Right cardiac atrium (tissue), 5 donors: ENCODE data around the gene TCEAL8. TPM values are rescaled to one million over a fixed set of nuclear protein-coding genes. Genes with fewer than 3 reads are reported as not detected.

ENCODE experiments used
- ATAC-seq, 2 donors: fragments of 200-7000 bp; cut with Tn5 transposase; one replicate each; pipeline versions ENCODE4 v1.8.0 to v1.9.1; 2020; ENCODE audit warnings: moderate library complexity in 2 of 2, mild to moderate bottlenecking in 1 of 2
- DNase-seq, 3 donors: peaks; one replicate each; pipeline ENCODE4 v3.0.0-alpha.2; 2020
- H3K27ac ChIP-seq: one replicate; pipeline ENCODE4 v1.5.1; 2013; ENCODE audit warnings: mild to moderate bottlenecking, low read length, control low read depth, moderate library complexity
- H3K27me3 ChIP-seq: one replicate; pipeline ENCODE4 v1.6.1; 2013; ENCODE audit not compliant: control insufficient read depth, insufficient read depth
- H3K4me1 ChIP-seq: one replicate; pipeline ENCODE4 v1.6.1; 2013; ENCODE audit warnings: low read length; ENCODE audit not compliant: control insufficient read depth, insufficient read depth
- H3K4me3 ChIP-seq: one replicate; pipeline ENCODE4 v1.5.1; 2013; ENCODE audit warnings: low read length, control low read depth
- H3K9me3 ChIP-seq: one replicate; pipeline ENCODE4 v1.6.1; 2013; ENCODE audit warnings: low read length; ENCODE audit not compliant: control insufficient read depth
- WGBS: extraction: QIAGEN DNeasy Blood & Tissue Kit; methylation state at CpG from one replicate; pipeline ENCODE4 v1.1.7; 2013; 5-methylcytosine and 5-hydroxymethylcytosine counted together
- intact Hi-C, 4 donors: fragments of 100-400 bp; cut with DNase I; formaldehyde crosslinking; loops; one replicate each; pipeline versions ENCODE4 v1.11.0 to v1.14.0; 2022 to 2023
- polyA plus RNA-seq: library from polyadenylated mRNA; stranded (reverse); fragments of 200-250 nt; gene quantifications from one replicate; pipeline ENCODE4 v1.2.3, GENCODE V29; 2013
- total RNA-seq, 4 donors: library from RNA; stranded (reverse); fragmentation: NEBNext Ultra II Directional; extraction: Animal tissue kit (Norgen Biotek cat#: 25700); gene quantifications; one replicate each; pipeline ENCODE4 v1.2.1, GENCODE V29; 2021
- donor health status: healthy with polysubstance abuse.
- donor health status: DM: no; HTN: yes; CAD: no.
- donor health status: DM: no; HTN: no; CAD: no.
- donor health status: DM: no; HTN: yes; CAD: no; lungs with severe emphysema.
- donor health status: DM: yes; HTN: yes; CAD: no.

The TCEAL8 gene
- total and polyA plus RNA-seq, 5 donors = 57.1 to 96.8 (median 62.2) TPM

GRCh38 chrX:103215425-103215991 lies 39.4 kb downstream of the TCEAL8 start:
- peak overlapping the region; percentile 68 for H3K27ac ChIP-seq
- H3K27me3 ChIP-seq = no peaks in the 10 kb centered on the region
- intact Hi-C loops = no loop called here
- H3K4me1 ChIP-seq = no peaks in the 10 kb centered on the region
- WGBS = 11% methylated on average over 34 of the region's 39 CpGs
- H3K9me3 ChIP-seq = no peaks in the 10 kb centered on the region
- peak overlapping the region; percentile 78 for H3K4me3 ChIP-seq
- DNase-seq (peak; percentile 27 to 82 (median 59)), ATAC-seq (peak; percentile 67 to 69)

GRCh38 chrX:103214870-103215424 lies 40.0 kb downstream of the TCEAL8 start, which contains the start of gene BEX4:
TSS of gene BEX4 (plus strand) at chrX:103215108. CDS start at chrX:103216154, 1,046 bp downstream.
- under 1% methylated on average over 45 of the region's 45 CpGs for WGBS
- H3K9me3 ChIP-seq = no peaks in the 10 kb centered on the region
- intact Hi-C loops = loop anchor here in 1 of 4 donors (5.0 kb wide), 1 partner anchor 37 kb away; no protein-coding TSS in a partner anchor
- ATAC-seq (peak; percentile 99), DNase-seq (peak; percentile 83 to 94 (median 92))
- H3K27ac ChIP-seq = peak within 1 kb of the TSS; percentile 68
- H3K4me1 ChIP-seq = no peaks in the 10 kb centered on the region
- no peaks in the 10 kb centered on the region for H3K27me3 ChIP-seq
- H3K4me3 ChIP-seq = peak within 1 kb of the TSS; percentile 78

- no peak for DNase-seq
- 77% methylated on average over 8 of the region's 8 CpGs for WGBS
- no peak for ATAC-seq
- no peaks in the 10 kb centered on the region for H3K27me3 ChIP-seq
- H3K27ac ChIP-seq = no peak overlapping the region
- intact Hi-C loops = loop anchor here in 1 of 4 donors (5.0 kb wide), 1 partner anchor 39 kb away; no protein-coding TSS in a partner anchor
- no peaks in the 10 kb centered on the region for H3K4me1 ChIP-seq
- H3K9me3 ChIP-seq = no peaks in the 10 kb centered on the region
- H3K4me3 ChIP-seq = no peak overlapping the region
Measured at GRCh38 chrX:103212749-103213457, 42.1 kb downstream of the TCEAL8 start.

GRCh38 chrX:103211012-103211715 lies 43.8 kb downstream of the TCEAL8 start:
- no peak for ATAC-seq
- WGBS = 27% methylated on average over 7 of the region's 7 CpGs
- peak in 2 of 3 donors; percentile 15 to 44 for DNase-seq
- Histone ChIP-seq H3K9me3 (no peaks in the 10 kb centered on the region), H3K4me1 (no peaks in the 10 kb centered on the region), H3K27me3 (no peaks in the 10 kb centered on the region), H3K4me3 (no peak overlapping the region), H3K27ac (no peak overlapping the region)
- intact Hi-C loops = loop anchor here in 1 of 4 donors (5.0 kb wide), 1 partner anchor 41 kb away; no protein-coding TSS in a partner anchor

- ATAC-seq = no peak
Measured at GRCh38 chrX:103210056-103210455, 44.9 kb downstream of the TCEAL8 start.

More at GRCh38 chrX:103210056-103210455, 44.9 kb downstream of the TCEAL8 start:
- no peaks in the 10 kb centered on the region for H3K27me3 ChIP-seq
- 85% methylated on average over 5 of the region's 5 CpGs for WGBS
- DNase-seq = no peak
- no peaks in the 10 kb centered on the region for H3K4me1 ChIP-seq
- H3K9me3 ChIP-seq = no peaks in the 10 kb centered on the region
- intact Hi-C loops = loop anchor here in 1 of 4 donors (5.0 kb wide), 1 partner anchor 42 kb away; no protein-coding TSS in a partner anchor
- H3K4me3 ChIP-seq = no peak overlapping the region
- H3K27ac ChIP-seq = no peak overlapping the region

Other genes with a start within 250 kb of the TCEAL8 start
- gene BEX1, start 191.0 kb downstream of the TCEAL8 start, total RNA-seq = 10 to 100 TPM in 2 of 4 donors, 1 to 10 TPM in 2; 3.7 to 13.2 (median 9.3) TPM
- gene BEX1, start 191.0 kb downstream of the TCEAL8 start, polyA plus RNA-seq = 25.8 TPM
- gene NXF3, start 162.0 kb downstream of the TCEAL8 start, total RNA-seq = 1 to 10 TPM; 1.2 to 2.1 (median 2.0) TPM
- 0.50 TPM for gene NXF3, start 162.0 kb downstream of the TCEAL8 start, polyA plus RNA-seq
- 10 to 100 TPM; 62.9 to 94.0 (median 79.7) TPM for gene BEX4, start 40.0 kb downstream of the TCEAL8 start, total RNA-seq
- gene BEX4, start 40.0 kb downstream of the TCEAL8 start, polyA plus RNA-seq = 141 TPM
- gene TCEAL5, start 21.6 kb upstream of the TCEAL8 start, total RNA-seq = 1 to 10 TPM in 1 of 4 donors, under 1 TPM in 3; 0.45 to 1.6 (median 0.73) TPM
- 0.81 TPM for gene TCEAL5, start 21.6 kb upstream of the TCEAL8 start, polyA plus RNA-seq
- gene BEX2, start 55.8 kb upstream of the TCEAL8 start, total RNA-seq = 10 to 100 TPM; 16.8 to 27.0 (median 23.4) TPM
- gene BEX2, start 55.8 kb upstream of the TCEAL8 start, polyA plus RNA-seq = 26.1 TPM
- gene TCEAL7, start 75.1 kb upstream of the TCEAL8 start, total RNA-seq = 1 to 10 TPM; 8.0 to 9.7 (median 8.9) TPM
- 12.3 TPM for gene TCEAL7, start 75.1 kb upstream of the TCEAL8 start, polyA plus RNA-seq
- gene TCEAL9, start 101.4 kb upstream of the TCEAL8 start, total RNA-seq = 10 to 100 TPM; 32.2 to 47.0 (median 35.2) TPM
- 99.5 TPM for gene TCEAL9, start 101.4 kb upstream of the TCEAL8 start, polyA plus RNA-seq
- 100 to 1,000 TPM; 185 to 244 (median 213) TPM for gene BEX3, start 121.4 kb upstream of the TCEAL8 start, total RNA-seq
- 305 TPM for gene BEX3, start 121.4 kb upstream of the TCEAL8 start, polyA plus RNA-seq